HepG2 (cell line): ENCODE results near the gene CPEB4. TPM values are rescaled to one million over a fixed set of nuclear protein-coding genes. Genes with fewer than 3 reads are reported as not detected.

Experiments used
- DRAP1 ChIP-seq: IDR thresholded peaks from 2 replicates; pipeline ENCODE4 v1.6.1; 2016; ENCODE audit warnings: missing genetic modification reagents, missing compliant biosample characterization
- FOXJ3 ChIP-seq: sonication (generic); formaldehyde crosslinking; IDR thresholded peaks from 2 replicates; pipeline ENCODE4 v1.4.0; 2020; ENCODE audit warnings: missing genetic modification reagents, mild to moderate bottlenecking, borderline replicate concordance
- HBP1 ChIP-seq: IDR thresholded peaks from 2 replicates; pipeline ENCODE4 v1.6.1; 2016; ENCODE audit warnings: low read depth, control low read depth
- HOMEZ ChIP-seq: IDR thresholded peaks from 2 replicates; pipeline ENCODE4 v1.6.1; 2016; ENCODE audit warnings: low read depth
- KLF13 ChIP-seq: sonication (generic); formaldehyde crosslinking; IDR thresholded peaks from 2 replicates; pipeline ENCODE4 v1.4.0; 2020; ENCODE audit warnings: mild to moderate bottlenecking, missing genetic modification reagents
- MAX ChIP-seq: IDR thresholded peaks from 2 replicates; pipeline ENCODE4 v1.6.1; 2012; ENCODE audit warnings: inconsistent platforms
- NR2F2 ChIP-seq: IDR thresholded peaks from 2 replicates; pipeline ENCODE4 v1.6.1; 2012; ENCODE audit warnings: low read depth, inconsistent platforms, borderline replicate concordance
- NR2F6 ChIP-seq, 2 experiments: IDR thresholded peaks; 2 replicates each; pipeline ENCODE4 v1.6.1; 2016; ENCODE audit warnings: antibody characterized with exemption in 1 of 2, mild to moderate bottlenecking in 1 of 2
- PAWR ChIP-seq: sonication (generic); formaldehyde crosslinking; IDR thresholded peaks from 2 replicates; pipeline ENCODE4 v1.4.0; 2020; ENCODE audit warnings: missing genetic modification reagents, mild to moderate bottlenecking, borderline replicate concordance
- STAG1 ChIP-seq: sonication (generic); formaldehyde crosslinking; IDR thresholded peaks from 2 replicates; pipeline ENCODE4 v1.4.0; 2020; ENCODE audit warnings: missing genetic modification reagents
- TEAD3 ChIP-seq: optimal IDR thresholded peaks from 2 replicates; pipeline ENCODE3; 2016; ENCODE audit warnings: borderline replicate concordance
- ZBTB7B ChIP-seq: sonication (generic); formaldehyde crosslinking; IDR thresholded peaks from 2 replicates; pipeline ENCODE4 v1.4.0; 2020; ENCODE audit warnings: missing genetic modification reagents
- ZMAT3 ChIP-seq: sonication (generic); formaldehyde crosslinking; conservative IDR thresholded peaks from 2 replicates; pipeline ENCODE4 v1.7.0; 2021; ENCODE audit warnings: missing genetic modification reagents
- ZNF142 ChIP-seq: sonication (generic); formaldehyde crosslinking; IDR thresholded peaks from 2 replicates; pipeline ENCODE4 v1.4.0; 2020; ENCODE audit warnings: missing genetic modification reagents
- ZNF274 ChIP-seq: sonication (generic); formaldehyde crosslinking; IDR thresholded peaks from 2 replicates; pipeline ENCODE4 v1.5.1; 2020; ENCODE audit warnings: mild to moderate bottlenecking, missing genetic modification reagents
- ZNF580 ChIP-seq: IDR thresholded peaks from 2 replicates; pipeline ENCODE4 v1.6.1; 2016; ENCODE audit warnings: low read depth, borderline replicate concordance
- ZNF768 ChIP-seq: sonication (generic); formaldehyde crosslinking; IDR thresholded peaks from 2 replicates; pipeline ENCODE4 v1.4.0; 2020; ENCODE audit warnings: missing genetic modification reagents
- polyA plus RNA-seq, 8 experiments: library from polyadenylated mRNA; depleted of rRNA in 3 of 8; stranded (reverse) in 7 of 8; unstranded in 1 of 8; fragments of >200 nt; fragmentation: Illumina TruSeq in 4 of 8; extraction: Trizol in 4 of 8; gene quantifications; 2 replicates each; pipeline versions ENCODE4 v1.2.1 to v1.2.3, GENCODE V29; 2011 to 2016; ENCODE audit warnings: low read depth in 4 of 8, missing spikeins in 1 of 8, mixed read lengths in 1 of 8; ENCODE audit not compliant: insufficient read depth in 1 of 8
- total RNA-seq, 5 experiments: library from RNA; depleted of rRNA; stranded (reverse); fragments of >200 nt; fragmentation: Illumina TruSeq; extraction: Trizol; gene quantifications; 2 replicates each; pipeline ENCODE4 v1.2.3, GENCODE V29; 2016; ENCODE audit warnings: low read depth in 1 of 5

Gene CPEB4
- total and polyA plus RNA-seq, 2 of the 13 experiments (the other 11 are each of a cell fraction or from before 2014, with no cell fraction given), result 7.7 to 26.7 TPM

GRCh38 chr5:173969167-173970049 lies 81.3 kb downstream of the CPEB4 start (continued):
- TF ChIP-seq NR2F2 (no peak), MAX (peak; percentile 82), STAG1 (CRISPR knock-in tag) (peak; percentile 29; the same call in 1 of the 2 replicates), ZBTB7B (peak; percentile 50; the same call in 1 of the 2 replicates), ZNF768 (CRISPR knock-in tag) (peak; percentile 51; the same call in 1 of the 2 replicates), HOMEZ (CRISPR knock-in tag) (peak; percentile 90), ZNF142 (CRISPR knock-in tag) (no peak), FOXJ3 (peak; percentile 67; the same call in 1 of the 2 replicates), DRAP1 (CRISPR knock-in tag) (peak; percentile 62), ZNF580 (CRISPR knock-in tag) (peak; percentile 75; the same call in 1 of the 2 replicates), NR2F6 (IDR thresholded peaks at IDR 0.05) (peak; percentile 41), NR2F6 (CRISPR knock-in tag; IDR thresholded peaks at IDR 0.05) (peak; percentile 38; the same call in 1 of the 2 replicates), PAWR (CRISPR knock-in tag) (no peak), ZNF274 (CRISPR knock-in tag) (0 out of 2 replicates have a peak, but pooled peaks have one; percentile 19), TEAD3 (peak; percentile 80), HBP1 (no peak), KLF13 (CRISPR knock-in tag) (no peak), ZMAT3 (CRISPR knock-in tag) (peak; percentile 39; the same call in 1 of the 2 replicates)
